Mononuclear cell (primary cell): ENCODE data around the gene OLIG3. TPM values are rescaled to one million over a fixed set of nuclear protein-coding genes. Genes with fewer than 3 reads are reported as not detected.

Experiments
- H3K27me3 ChIP-seq: 2 replicates; pipeline ENCODE4 v1.6.0; 2011; ENCODE audit warnings: low read length, control low read depth; ENCODE audit not compliant: insufficient read depth
- H3K4me1 ChIP-seq: 2 replicates; pipeline ENCODE4 v1.5.1; 2011; ENCODE audit warnings: mild to moderate bottlenecking, low read length, control low read depth; ENCODE audit not compliant: insufficient read depth
- H3K4me3 ChIP-seq: 2 replicates; pipeline ENCODE4 v1.5.1; 2011; ENCODE audit warnings: mild to moderate bottlenecking, low read length, moderate library complexity
- H3K9me3 ChIP-seq: 2 replicates; pipeline ENCODE4 v1.5.1; 2011; ENCODE audit warnings: low read depth, mild to moderate bottlenecking, control low read depth, low read length
- total RNA-seq: library from RNA; depleted of rRNA; stranded (reverse); fragments of >200 nt; gene quantifications from one replicate; pipeline ENCODE4 v1.2.3, GENCODE V29; 2012

The OLIG3 gene
- total RNA-seq, 1 donor: not detected

GRCh38 chr6:137490006-137490905 is 3.9 kb downstream of the OLIG3 start:
- Histone ChIP-seq H3K9me3 (no peaks in the 10 kb centered on the region), H3K4me3 (no peak overlapping the region), H3K27me3 (peaks cover 100% of the 10 kb centered on the region), H3K4me1 (peaks cover 43% of the 10 kb centered on the region)

GRCh38 chr6:137489046-137490005 is 4.9 kb downstream of the OLIG3 start:
- Histone ChIP-seq H3K4me1 (peaks cover 37% of the 10 kb centered on the region), H3K27me3 (peaks cover 100% of the 10 kb centered on the region), H3K4me3 (no peak overlapping the region), H3K9me3 (no peaks in the 10 kb centered on the region)

- Histone ChIP-seq H3K4me3 (no peak overlapping the region), H3K9me3 (no peaks in the 10 kb centered on the region), H3K27me3 (peaks cover 100% of the 10 kb centered on the region), H3K4me1 (peaks cover 28% of the 10 kb centered on the region)
Observed at GRCh38 chr6:137488150-137489045, 5.8 kb downstream of the OLIG3 start.

- Histone ChIP-seq H3K4me3 (no peak overlapping the region), H3K27me3 (peaks cover 100% of the 10 kb centered on the region), H3K4me1 (peaks cover 24% of the 10 kb centered on the region), H3K9me3 (no peaks in the 10 kb centered on the region)
Observed at GRCh38 chr6:137487869-137488149, 6.4 kb downstream of the OLIG3 start.

- no peak overlapping the region for H3K4me3 ChIP-seq
- H3K27me3 ChIP-seq: peaks cover 100% of the 10 kb centered on the region
- no peaks in the 10 kb centered on the region for H3K9me3 ChIP-seq
- H3K4me1 ChIP-seq: peaks cover 24% of the 10 kb centered on the region
Observed at GRCh38 chr6:137487181-137487868, 6.9 kb downstream of the OLIG3 start.

- peaks cover 97% of the 10 kb centered on the region for H3K27me3 ChIP-seq
- no peak overlapping the region for H3K4me3 ChIP-seq
- no peaks in the 10 kb centered on the region for H3K9me3 ChIP-seq
- H3K4me1 ChIP-seq: peaks cover 24% of the 10 kb centered on the region
Observed at GRCh38 chr6:137486416-137486815, 7.8 kb downstream of the OLIG3 start.

- H3K9me3 ChIP-seq: no peaks in the 10 kb centered on the region
- no peak overlapping the region for H3K4me3 ChIP-seq
- H3K27me3 ChIP-seq: peaks cover 69% of the 10 kb centered on the region
- no peaks in the 10 kb centered on the region for H3K4me1 ChIP-seq
Observed at GRCh38 chr6:137480431-137480830, 13.8 kb downstream of the OLIG3 start.

GRCh38 chr6:137475103-137475502 is 19.1 kb downstream of the OLIG3 start:
- Histone ChIP-seq H3K4me1 (no peaks in the 10 kb centered on the region), H3K9me3 (no peaks in the 10 kb centered on the region), H3K27me3 (peaks cover 55% of the 10 kb centered on the region)

GRCh38 chr6:137473598-137473997 is 20.6 kb downstream of the OLIG3 start:
- Histone ChIP-seq H3K9me3 (no peaks in the 10 kb centered on the region), H3K4me3 (no peak overlapping the region), H3K4me1 (no peaks in the 10 kb centered on the region), H3K27me3 (peaks cover 53% of the 10 kb centered on the region)

More at GRCh38 chr6:137475103-137475502, 19.1 kb downstream of the OLIG3 start:
- no peak overlapping the region for H3K4me3 ChIP-seq

GRCh38 chr6:137472641-137473137 is 21.5 kb downstream of the OLIG3 start:
- no peak overlapping the region for H3K4me3 ChIP-seq
- no peaks in the 10 kb centered on the region for H3K4me1 ChIP-seq
- peaks cover 51% of the 10 kb centered on the region for H3K27me3 ChIP-seq
- no peaks in the 10 kb centered on the region for H3K9me3 ChIP-seq

- Histone ChIP-seq H3K4me3 (no peak overlapping the region), H3K9me3 (no peaks in the 10 kb centered on the region), H3K27me3 (peaks cover 46% of the 10 kb centered on the region), H3K4me1 (no peaks in the 10 kb centered on the region)
Observed at GRCh38 chr6:137471986-137472385, 22.2 kb downstream of the OLIG3 start.

- no peaks in the 10 kb centered on the region for H3K9me3 ChIP-seq
- H3K27me3 ChIP-seq: peaks cover 44% of the 10 kb centered on the region
- no peak overlapping the region for H3K4me3 ChIP-seq
- no peaks in the 10 kb centered on the region for H3K4me1 ChIP-seq
Observed at GRCh38 chr6:137471497-137471896, 22.7 kb downstream of the OLIG3 start.

GRCh38 chr6:137467211-137467610 is 27.0 kb downstream of the OLIG3 start:
- peaks cover 18% of the 10 kb centered on the region for H3K27me3 ChIP-seq
- H3K4me3 ChIP-seq: no peak overlapping the region
- no peaks in the 10 kb centered on the region for H3K9me3 ChIP-seq
- no peaks in the 10 kb centered on the region for H3K4me1 ChIP-seq
